GM23248 (cell line): ENCODE data around the gene RUVBL2.

Experiments
- EZH2 ChIP-seq: fragments of 200-600 bp; sonication (generic); IDR thresholded peaks from 2 replicates; pipeline ENCODE4 v1.6.1; 2018; ENCODE audit warnings: antibody characterized with exemption, mild to moderate bottlenecking; ENCODE audit not compliant: insufficient read depth, poor library complexity, severe bottlenecking
- EZH2phosphoT487 ChIP-seq: fragments of 200-600 bp; sonication (generic); IDR thresholded peaks from 2 replicates; pipeline ENCODE4 v1.6.1; 2018; ENCODE audit warnings: antibody characterized with exemption, moderate library complexity, mild to moderate bottlenecking, low read depth; ENCODE audit not compliant: insufficient read depth

- TF ChIP-seq EZH2phosphoT487 (no peak), EZH2 (no peak)
Measured at GRCh38 chr19:48962029-48962848, 31.4 kb upstream of the RUVBL2 start.
